ENCODE measurements around the gene ATP10B. TPM values are rescaled to one million over a fixed set of nuclear protein-coding genes. Genes with fewer than 3 reads are reported as not detected.

The ATP10B gene
- total and polyA plus RNA-seq, 2 of the 8 experiments (the other 6 are each of a cell fraction or from before 2014, with no cell fraction given), result 0.06 to 0.11 TPM

DNA sequence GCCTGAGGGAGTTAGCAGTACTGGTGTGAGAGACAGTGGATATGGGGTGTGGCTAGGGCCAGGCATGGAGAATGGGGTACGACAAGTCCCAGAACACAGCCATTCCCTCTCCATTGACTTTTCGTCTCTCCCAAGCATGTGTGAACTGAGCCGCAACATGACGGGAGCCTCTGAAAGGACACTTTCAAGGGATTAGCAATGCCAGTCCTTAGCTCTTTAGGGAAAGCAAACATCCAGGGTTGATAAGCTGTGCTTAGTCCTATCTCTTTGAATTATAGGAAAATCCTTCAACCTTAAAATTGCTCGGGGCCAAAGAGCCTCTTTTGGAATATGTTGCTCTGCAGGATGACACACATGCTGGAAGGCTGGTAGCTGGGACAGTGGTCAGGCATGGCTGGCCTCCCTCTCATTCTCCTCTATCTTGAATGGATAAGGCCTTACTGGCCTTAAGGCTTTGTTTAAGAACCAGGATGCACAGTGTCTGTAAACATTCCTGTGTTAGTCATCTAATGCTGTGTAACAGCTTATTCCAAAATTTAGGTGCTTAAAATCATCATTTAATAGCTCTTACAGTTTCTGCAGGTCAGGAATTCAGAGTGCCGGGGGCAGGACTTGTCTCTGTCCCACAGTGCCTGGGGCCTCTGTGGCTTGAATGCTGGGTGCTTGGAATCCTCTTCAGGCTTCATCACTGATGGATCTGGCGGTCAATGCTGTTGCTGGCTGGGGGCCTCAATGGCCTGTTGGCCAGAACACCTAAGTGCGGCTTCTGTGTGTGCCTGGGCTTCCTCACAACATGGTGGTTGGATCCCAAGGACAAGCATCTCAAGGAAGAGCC, 335.1 kb downstream of the ATP10B start:
- Histone ChIP-seq H4K5ac (ENCODE audit: insufficient read length, low read depth, low read length) (no peak overlapping the region), H3K4me3 (ENCODE audit: extremely low read depth in 1 of 4, insufficient read depth in 2 of 4, low read depth in 3 of 4, low read length in 4 of 4) (no peak overlapping the region), H3K4ac (replicated peaks; ENCODE audit: insufficient read length, low read depth, low read length) (no peak overlapping the region), H3K23me2 (ENCODE audit: low read depth, low read length) (no peaks in the 10 kb centered on the region), H2BK5ac (ENCODE audit: low read depth, low read length) (no peak overlapping the region), H3K27me3 (replicated peaks in 1 of 4; ENCODE audit: control insufficient read depth in 3 of 4, extremely low read depth in 1 of 4, insufficient read depth in 3 of 4, low read length in 3 of 4) (no peaks in the 10 kb centered on the region), H3K4me1 (replicated peaks in 1 of 4; ENCODE audit: control insufficient read depth in 3 of 4, insufficient read depth in 4 of 4, low read length in 3 of 4) (no peaks in the 10 kb centered on the region), H3K79me2 (ENCODE audit: control insufficient read depth in 1 of 2, insufficient read depth in 2 of 2, low read length in 2 of 2) (no peaks in the 10 kb centered on the region), H3K9me3 (ENCODE audit: insufficient read depth in 2 of 2, low read depth in 1 of 2, low read length in 1 of 2) (no peaks in the 10 kb centered on the region), H3K4me2 (ENCODE audit: insufficient read depth in 1 of 2, low read depth in 2 of 2, low read length in 2 of 2) (no peak overlapping the region), H2BK12ac (ENCODE audit: low read depth, low read length) (no peak overlapping the region), H3K79me1 (ENCODE audit: low read depth, low read length) (no peaks in the 10 kb centered on the region), H3K9ac (replicated peaks in 1 of 4; ENCODE audit: extremely low read depth in 1 of 4, low read depth in 3 of 4, low read length in 3 of 4) (no peak overlapping the region), H3K56ac (replicated peaks; ENCODE audit: insufficient read length, low read depth, low read length) (no peak overlapping the region), H2AFZ (ENCODE audit: low read length) (no peak overlapping the region), H3K27ac (ENCODE audit: low read depth, low read length) (no peak overlapping the region), H3K14ac (ENCODE audit: insufficient read length) (no peak overlapping the region), H2BK15ac (ENCODE audit: low read length) (no peak overlapping the region), H4K8ac (ENCODE audit: extremely low read depth, insufficient read depth, low read length) (no peak overlapping the region), H2BK20ac (ENCODE audit: low read length) (no peak overlapping the region), H3K18ac (ENCODE audit: extremely low read depth, low read length) (no peak overlapping the region), H4K91ac (replicated peaks; ENCODE audit: insufficient read length, low read length) (no peak overlapping the region), H2BK120ac (replicated peaks; ENCODE audit: low read depth, low read length) (no peak overlapping the region), H3K23ac (ENCODE audit: insufficient read length) (no peak overlapping the region), H4K20me1 (replicated peaks in 1 of 2; ENCODE audit: control insufficient read depth in 1 of 2, insufficient read depth in 2 of 2, low read length in 2 of 2) (no peaks in the 10 kb centered on the region), H3K36me3 (ENCODE audit: control insufficient read depth in 2 of 4, insufficient read depth in 4 of 4, low read length in 3 of 4) (no peaks in the 10 kb centered on the region; a peak in 1 of 8 replicates), H2AK5ac (ENCODE audit: low read depth, low read length) (no peak overlapping the region)
- ChIA-PET POLR2A (ENCODE audit: partially characterized antibody) (no interaction called here), CTCF (ENCODE audit: partially characterized antibody) (interaction anchor here (0.8 to 3.0 kb wide), 3 partner anchors 9 to 78 kb away, joined by 4 to 13 read pairs (median 8); no protein-coding TSS in a partner anchor)
- DNase-seq (ENCODE audit: low read depth in 1 of 2, low spot score in 2 of 2) (no peak), FAIRE-seq (no peak)
- WGBS, 2 experiments (ENCODE audit: extremely low coverage in 1 of 2, insufficient coverage in 1 of 2, insufficient read length in 1 of 2, insufficient replicate concordance in 2 of 2, low coverage in 1 of 2, low lambda C conversion rate in 2 of 2, missing lambda C conversion rate in 1 of 2), result 83% methylated on average over 8 of the region's 8 CpGs; no CpG with 5 or more reads in 1 of the 2 experiments
- no peak for TF ChIP-seq CBX8 (IDR thresholded peaks at IDR 0.05; ENCODE audit: borderline replicate concordance, low read depth, low read length)
- TF ChIP-seq SIRT6 (IDR thresholded peaks at IDR 0.05; ENCODE audit: low read length), result no peak
- TF ChIP-seq EGR1 (IDR thresholded peaks at IDR 0.05; ENCODE audit: borderline replicate concordance, low read depth, low read length), result no peak
- no peak for TF ChIP-seq POLR2A (IDR thresholded peaks at IDR 0.05; ENCODE audit: control extremely low read depth in 1 of 2, low read depth in 2 of 2, low read length in 2 of 2)
- no peak for TF ChIP-seq KDM4A (IDR thresholded peaks at IDR 0.05; ENCODE audit: low read depth, low read length, severe bottlenecking)
- TF ChIP-seq RXRA (IDR thresholded peaks at IDR 0.05; ENCODE audit: insufficient read depth, low read depth, low read length), result no peak
- TF ChIP-seq CBX5 (IDR thresholded peaks at IDR 0.05; ENCODE audit: low read depth, low read length), result no peak
- no peak for TF ChIP-seq HDAC6 (IDR thresholded peaks at IDR 0.05; ENCODE audit: low read depth, low read length)
- no peak for TF ChIP-seq SIN3A (conservative IDR thresholded peaks at IDR 0.05 in 1 of 2, IDR thresholded peaks at IDR 0.05 in 1 of 2; ENCODE audit: low read depth in 1 of 2, low read length in 2 of 2)
- TF ChIP-seq, protein P1, sequence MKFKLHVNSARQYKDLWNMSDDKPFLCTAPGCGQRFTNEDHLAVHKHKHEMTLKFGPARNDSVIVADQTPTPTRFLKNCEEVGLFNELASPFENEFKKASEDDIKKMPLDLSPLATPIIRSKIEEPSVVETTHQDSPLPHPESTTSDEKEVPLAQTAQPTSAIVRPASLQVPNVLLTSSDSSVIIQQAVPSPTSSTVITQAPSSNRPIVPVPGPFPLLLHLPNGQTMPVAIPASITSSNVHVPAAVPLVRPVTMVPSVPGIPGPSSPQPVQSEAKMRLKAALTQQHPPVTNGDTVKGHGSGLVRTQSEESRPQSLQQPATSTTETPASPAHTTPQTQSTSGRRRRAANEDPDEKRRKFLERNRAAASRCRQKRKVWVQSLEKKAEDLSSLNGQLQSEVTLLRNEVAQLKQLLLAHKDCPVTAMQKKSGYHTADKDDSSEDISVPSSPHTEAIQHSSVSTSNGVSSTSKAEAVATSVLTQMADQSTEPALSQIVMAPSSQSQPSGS (IDR thresholded peaks at IDR 0.05; ENCODE audit: low read length), result no peak
- TF ChIP-seq SIX5 (IDR thresholded peaks at IDR 0.05; ENCODE audit: low read depth, low read length), result no peak

Measured in H1 (cell line).